SK-N-SH (cell line): ENCODE measurements around the gene MAGI2.

ENCODE experiments used
- CHD2 ChIP-seq: fragments of 150-350 bp; IDR thresholded peaks from 2 replicates; pipeline ENCODE4 v1.6.1; 2018; ENCODE audit warnings: low read length; ENCODE audit not compliant: partially characterized antibody
- EP300 ChIP-seq, 2 experiments: IDR thresholded peaks; 2 replicates each; pipeline versions ENCODE4 v1.4.0 to v1.6.1; 2012; ENCODE audit warnings: borderline replicate concordance in 1 of 2, low read depth in 1 of 2, low read length in 1 of 2
- RAD21 ChIP-seq: IDR thresholded peaks from 2 replicates; pipeline ENCODE4 v1.6.1; 2012; ENCODE audit warnings: mild to moderate bottlenecking, low read length
- RXRA ChIP-seq: IDR thresholded peaks from 2 replicates; pipeline ENCODE4 v1.4.0; 2012; ENCODE audit warnings: low read depth, mild to moderate bottlenecking, borderline replicate concordance
- TF ChIP-seq, protein P1 (sequence below): fragments of 200-600 bp; sonication (generic); IDR thresholded peaks from 2 replicates; pipeline ENCODE4 v1.6.1; 2017; ENCODE audit warnings: antibody characterized with exemption, mild to moderate bottlenecking, moderate library complexity
- TF ChIP-seq, protein P2 (sequence below): IDR thresholded peaks from 2 replicates; pipeline ENCODE4 v1.4.0; 2012; ENCODE audit warnings: low read depth
- TF ChIP-seq, protein P3 (sequence below): IDR thresholded peaks from 2 replicates; pipeline ENCODE4 v1.4.0; 2012; ENCODE audit warnings: low read depth, borderline replicate concordance

DNA sequence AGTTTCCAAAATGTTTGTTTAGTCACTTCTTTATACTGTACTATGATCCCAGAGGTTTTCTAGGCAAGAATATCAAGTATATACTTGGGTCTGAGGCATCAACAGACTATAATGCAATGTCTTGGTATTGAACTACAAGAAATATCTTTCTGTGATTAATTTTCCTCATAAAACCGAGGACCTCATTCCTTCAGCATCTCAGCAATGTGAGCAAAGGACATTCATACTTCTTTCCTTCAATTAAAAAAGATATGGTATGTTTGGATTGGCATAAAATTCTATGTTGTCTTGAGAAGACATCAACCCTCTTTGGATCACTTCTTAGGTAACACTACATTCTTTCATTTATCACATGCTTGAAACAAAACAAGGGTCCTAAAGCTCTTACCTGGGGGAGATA lies 1130.3 kb downstream of the MAGI2 start:
- TF ChIP-seq, protein P1, sequence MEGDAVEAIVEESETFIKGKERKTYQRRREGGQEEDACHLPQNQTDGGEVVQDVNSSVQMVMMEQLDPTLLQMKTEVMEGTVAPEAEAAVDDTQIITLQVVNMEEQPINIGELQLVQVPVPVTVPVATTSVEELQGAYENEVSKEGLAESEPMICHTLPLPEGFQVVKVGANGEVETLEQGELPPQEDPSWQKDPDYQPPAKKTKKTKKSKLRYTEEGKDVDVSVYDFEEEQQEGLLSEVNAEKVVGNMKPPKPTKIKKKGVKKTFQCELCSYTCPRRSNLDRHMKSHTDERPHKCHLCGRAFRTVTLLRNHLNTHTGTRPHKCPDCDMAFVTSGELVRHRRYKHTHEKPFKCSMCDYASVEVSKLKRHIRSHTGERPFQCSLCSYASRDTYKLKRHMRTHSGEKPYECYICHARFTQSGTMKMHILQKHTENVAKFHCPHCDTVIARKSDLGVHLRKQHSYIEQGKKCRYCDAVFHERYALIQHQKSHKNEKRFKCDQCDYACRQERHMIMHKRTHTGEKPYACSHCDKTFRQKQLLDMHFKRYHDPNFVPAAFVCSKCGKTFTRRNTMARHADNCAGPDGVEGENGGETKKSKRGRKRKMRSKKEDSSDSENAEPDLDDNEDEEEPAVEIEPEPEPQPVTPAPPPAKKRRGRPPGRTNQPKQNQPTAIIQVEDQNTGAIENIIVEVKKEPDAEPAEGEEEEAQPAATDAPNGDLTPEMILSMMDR = no peak
- TF ChIP-seq RAD21 (no peak), CHD2 (no peak), RXRA (no peak), EP300 (IDR thresholded peaks at IDR 0.05; ENCODE audit: borderline replicate concordance in 1 of 2, low read depth in 1 of 2, low read length in 1 of 2) (no peak)
- TF ChIP-seq, protein P2, sequence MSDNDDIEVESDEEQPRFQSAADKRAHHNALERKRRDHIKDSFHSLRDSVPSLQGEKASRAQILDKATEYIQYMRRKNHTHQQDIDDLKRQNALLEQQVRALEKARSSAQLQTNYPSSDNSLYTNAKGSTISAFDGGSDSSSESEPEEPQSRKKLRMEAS = no peak
- TF ChIP-seq, protein P3, sequence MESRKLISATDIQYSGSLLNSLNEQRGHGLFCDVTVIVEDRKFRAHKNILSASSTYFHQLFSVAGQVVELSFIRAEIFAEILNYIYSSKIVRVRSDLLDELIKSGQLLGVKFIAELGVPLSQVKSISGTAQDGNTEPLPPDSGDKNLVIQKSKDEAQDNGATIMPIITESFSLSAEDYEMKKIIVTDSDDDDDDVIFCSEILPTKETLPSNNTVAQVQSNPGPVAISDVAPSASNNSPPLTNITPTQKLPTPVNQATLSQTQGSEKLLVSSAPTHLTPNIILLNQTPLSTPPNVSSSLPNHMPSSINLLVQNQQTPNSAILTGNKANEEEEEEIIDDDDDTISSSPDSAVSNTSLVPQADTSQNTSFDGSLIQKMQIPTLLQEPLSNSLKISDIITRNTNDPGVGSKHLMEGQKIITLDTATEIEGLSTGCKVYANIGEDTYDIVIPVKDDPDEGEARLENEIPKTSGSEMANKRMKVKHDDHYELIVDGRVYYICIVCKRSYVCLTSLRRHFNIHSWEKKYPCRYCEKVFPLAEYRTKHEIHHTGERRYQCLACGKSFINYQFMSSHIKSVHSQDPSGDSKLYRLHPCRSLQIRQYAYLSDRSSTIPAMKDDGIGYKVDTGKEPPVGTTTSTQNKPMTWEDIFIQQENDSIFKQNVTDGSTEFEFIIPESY = no peak
